ENCODE results near the gene TMPRSS13.
A peak's percentile ranks its signal among the peaks of the same experiment; 100 is the strongest.

Gene TMPRSS13

GRCh38 chr11:117915672-117916235, 13.4 kb downstream of the TMPRSS13 start:
- TF ChIP-seq, protein P1, sequence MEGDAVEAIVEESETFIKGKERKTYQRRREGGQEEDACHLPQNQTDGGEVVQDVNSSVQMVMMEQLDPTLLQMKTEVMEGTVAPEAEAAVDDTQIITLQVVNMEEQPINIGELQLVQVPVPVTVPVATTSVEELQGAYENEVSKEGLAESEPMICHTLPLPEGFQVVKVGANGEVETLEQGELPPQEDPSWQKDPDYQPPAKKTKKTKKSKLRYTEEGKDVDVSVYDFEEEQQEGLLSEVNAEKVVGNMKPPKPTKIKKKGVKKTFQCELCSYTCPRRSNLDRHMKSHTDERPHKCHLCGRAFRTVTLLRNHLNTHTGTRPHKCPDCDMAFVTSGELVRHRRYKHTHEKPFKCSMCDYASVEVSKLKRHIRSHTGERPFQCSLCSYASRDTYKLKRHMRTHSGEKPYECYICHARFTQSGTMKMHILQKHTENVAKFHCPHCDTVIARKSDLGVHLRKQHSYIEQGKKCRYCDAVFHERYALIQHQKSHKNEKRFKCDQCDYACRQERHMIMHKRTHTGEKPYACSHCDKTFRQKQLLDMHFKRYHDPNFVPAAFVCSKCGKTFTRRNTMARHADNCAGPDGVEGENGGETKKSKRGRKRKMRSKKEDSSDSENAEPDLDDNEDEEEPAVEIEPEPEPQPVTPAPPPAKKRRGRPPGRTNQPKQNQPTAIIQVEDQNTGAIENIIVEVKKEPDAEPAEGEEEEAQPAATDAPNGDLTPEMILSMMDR (IDR thresholded peaks at IDR 0.05; ENCODE audit: insufficient read depth, missing control alignments) = no peak
- DNase-seq (ENCODE audit: insufficient read length, low spot score) = no peak
- FAIRE-seq = no peak

- TF ChIP-seq, protein P1 (IDR thresholded peaks at IDR 0.05; ENCODE audit: insufficient read depth, missing control alignments) = no peak
- DNase-seq (ENCODE audit: insufficient read length, low spot score) (peak; percentile 43), FAIRE-seq (no peak)
Measured at GRCh38 chr11:117914991-117915618, 14.1 kb downstream of the TMPRSS13 start.

- FAIRE-seq (no peak), DNase-seq (ENCODE audit: insufficient read length, low spot score) (no peak)
- TF ChIP-seq, protein P1 (IDR thresholded peaks at IDR 0.05; ENCODE audit: insufficient read depth, missing control alignments) = no peak
Measured at GRCh38 chr11:117914398-117914761, 14.8 kb downstream of the TMPRSS13 start.

DNA sequence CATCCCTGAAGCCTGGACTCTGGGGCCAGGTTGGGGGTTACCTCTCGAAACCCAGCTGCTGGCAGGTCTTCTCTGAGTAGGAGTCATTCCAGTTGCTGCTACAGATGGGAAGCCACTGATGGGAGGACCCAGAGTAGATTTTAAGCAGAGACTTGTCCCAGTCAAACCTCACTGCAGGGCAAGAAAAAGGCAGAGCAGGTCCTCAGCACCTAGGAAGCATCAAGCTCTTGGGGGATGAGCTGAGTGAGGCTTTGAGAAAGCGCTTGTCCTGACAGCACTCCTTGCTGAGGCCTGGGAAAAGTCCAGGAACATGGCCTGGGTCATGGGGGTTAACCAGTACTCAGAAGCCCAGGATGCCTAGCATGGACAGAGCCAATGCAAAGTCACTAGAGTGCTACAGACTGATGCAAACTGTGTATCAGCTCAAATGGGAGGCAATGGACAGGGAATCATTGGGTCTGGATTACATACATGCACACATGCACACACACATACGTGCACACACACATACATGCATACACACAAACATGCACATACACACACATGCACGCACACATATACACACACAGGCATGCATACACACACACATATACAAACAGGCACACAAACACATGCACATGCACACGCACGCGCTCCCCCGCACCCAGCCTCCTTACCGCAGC, 15.3 kb downstream of the TMPRSS13 start:
- TF ChIP-seq, protein P1 (IDR thresholded peaks at IDR 0.05; ENCODE audit: insufficient read depth, missing control alignments) = no peak
- DNase-seq (ENCODE audit: insufficient read length, low spot score) (no peak), FAIRE-seq (no peak)

- TF ChIP-seq, protein P1 (IDR thresholded peaks at IDR 0.05; ENCODE audit: insufficient read depth, missing control alignments) = no peak
- no peak for FAIRE-seq
- no peak for DNase-seq (ENCODE audit: insufficient read length, low spot score)
Measured at GRCh38 chr11:117912497-117912896, 16.7 kb downstream of the TMPRSS13 start.

DNA sequence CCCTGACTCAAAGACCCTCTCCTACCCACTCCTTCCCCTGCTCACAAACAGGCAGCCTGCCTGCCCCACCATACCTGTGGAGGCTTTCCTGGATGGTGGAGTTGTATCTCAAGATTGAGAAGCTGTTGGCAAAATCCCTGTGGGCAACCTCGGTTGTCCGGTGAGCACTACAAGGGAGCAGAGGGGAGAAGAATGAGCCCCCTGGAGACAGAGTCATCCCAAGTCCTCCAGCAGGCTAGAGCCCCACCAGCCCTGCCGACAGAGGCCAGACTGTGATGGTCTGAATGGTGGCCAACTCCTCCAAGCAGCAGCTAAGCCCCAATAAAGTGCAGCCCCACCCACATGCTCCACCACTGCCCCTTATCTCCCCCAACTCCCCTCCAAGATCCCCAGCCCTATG, 17.5 kb downstream of the TMPRSS13 start:
- no peak for FAIRE-seq
- TF ChIP-seq, protein P1 (IDR thresholded peaks at IDR 0.05; ENCODE audit: insufficient read depth, missing control alignments) = no peak
- DNase-seq (ENCODE audit: insufficient read length, low spot score) = no peak

All from D721Med (cell line).